Measurements from ENCODE around the gene TMEFF2. TPM values are rescaled to one million over a fixed set of nuclear protein-coding genes. Genes with fewer than 3 reads are reported as not detected.

The TMEFF2 gene
- total RNA-seq, 3 donors from 2014 or later (not counting 1 experiment from before 2014, with no cell fraction given): not detected

DNA sequence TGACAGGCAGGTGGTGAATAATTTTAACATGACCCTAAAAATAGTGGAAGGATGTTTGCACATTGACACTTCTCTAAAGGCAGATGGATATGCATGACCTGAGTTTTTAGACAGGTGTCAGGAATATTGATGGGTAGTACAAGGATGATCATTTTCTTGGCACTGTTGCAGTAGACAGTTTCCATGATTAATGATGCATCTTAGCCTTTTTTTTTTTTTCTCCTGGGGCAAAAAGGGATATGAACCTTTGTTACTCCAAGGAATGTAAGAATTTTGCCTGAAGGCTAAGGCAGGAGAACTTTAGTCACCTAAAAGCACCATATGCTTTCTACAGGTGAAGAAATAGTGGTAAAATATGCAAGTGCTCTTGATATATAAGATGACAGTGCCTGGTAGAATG is 211.5 kb downstream of the TMEFF2 start:
- Mint-ChIP-seq H3K4me3 (no peak overlapping the region), H3K27ac (no peak overlapping the region), H3K27me3 (ENCODE audit: low read depth in 2 of 2) (peaks cover 4 to 6% of the 10 kb centered on the region in 2 donors), H3K9me3 (no peaks in the 10 kb centered on the region), H3K4me1 (no peaks in the 10 kb centered on the region), H3K36me3 (no peaks in the 10 kb centered on the region)
- no peak overlapping the region for H3K27ac ChIP-seq (ENCODE audit: low read length)
- no peaks in the 10 kb centered on the region for H3K36me3 ChIP-seq (ENCODE audit: control insufficient read depth, insufficient read depth, low read length)
- H3K4me1 ChIP-seq (ENCODE audit: control insufficient read depth, insufficient read depth, low read length): no peaks in the 10 kb centered on the region
- no peaks in the 10 kb centered on the region for H3K9me3 ChIP-seq (ENCODE audit: control insufficient read depth, insufficient read depth, low read length)
- no peaks in the 10 kb centered on the region for H3K27me3 ChIP-seq (ENCODE audit: control insufficient read depth, insufficient read depth, low read length)
- ATAC-seq (no peak), DNase-seq (no peak)
- intact Hi-C loops (cut with micrococcal nuclease): no loop called here
- H3K4me3 ChIP-seq (ENCODE audit: low read length): no peak overlapping the region
- no peak for TF ChIP-seq CTCF (IDR thresholded peaks at IDR 0.05)

- DNase-seq: no peak
- no peak for TF ChIP-seq CTCF (IDR thresholded peaks at IDR 0.05)
- Mint-ChIP-seq H3K27me3 (ENCODE audit: low read depth in 2 of 2) (peaks cover 4 to 6% of the 10 kb centered on the region in 2 donors), H3K27ac (no peak overlapping the region), H3K4me3 (no peak overlapping the region), H3K36me3 (no peaks in the 10 kb centered on the region), H3K4me1 (no peaks in the 10 kb centered on the region), H3K9me3 (no peaks in the 10 kb centered on the region)
- H3K9me3 ChIP-seq (ENCODE audit: control insufficient read depth, insufficient read depth, low read length): no peaks in the 10 kb centered on the region
- WGBS (ENCODE audit: insufficient coverage): 83% methylated on average over 5 of the region's 5 CpGs
- no peaks in the 10 kb centered on the region for H3K36me3 ChIP-seq (ENCODE audit: control insufficient read depth, insufficient read depth, low read length)
- H3K4me1 ChIP-seq (ENCODE audit: control insufficient read depth, insufficient read depth, low read length): no peaks in the 10 kb centered on the region
- H3K4me3 ChIP-seq (ENCODE audit: low read length): no peak overlapping the region
- no peak for ATAC-seq
- H3K27me3 ChIP-seq (ENCODE audit: control insufficient read depth, insufficient read depth, low read length): no peaks in the 10 kb centered on the region
- intact Hi-C loops (cut with micrococcal nuclease): no loop called here
- H3K27ac ChIP-seq (ENCODE audit: low read length): no peak overlapping the region
Measured at GRCh38 chr2:191981706-191982105, 213.0 kb downstream of the TMEFF2 start.

GRCh38 chr2:191980483-191980882 is 214.2 kb downstream of the TMEFF2 start:
- Mint-ChIP-seq H3K36me3 (no peaks in the 10 kb centered on the region), H3K27ac (no peak overlapping the region), H3K27me3 (ENCODE audit: low read depth in 2 of 2) (peaks cover 4 to 6% of the 10 kb centered on the region in 2 donors), H3K4me3 (no peak overlapping the region), H3K4me1 (no peaks in the 10 kb centered on the region), H3K9me3 (no peaks in the 10 kb centered on the region)
- no peak for ATAC-seq
- no peaks in the 10 kb centered on the region for H3K36me3 ChIP-seq (ENCODE audit: control insufficient read depth, insufficient read depth, low read length)
- intact Hi-C loops (cut with micrococcal nuclease): no loop called here
- no peaks in the 10 kb centered on the region for H3K4me1 ChIP-seq (ENCODE audit: control insufficient read depth, insufficient read depth, low read length)
- H3K9me3 ChIP-seq (ENCODE audit: control insufficient read depth, insufficient read depth, low read length): no peaks in the 10 kb centered on the region
- H3K27me3 ChIP-seq (ENCODE audit: control insufficient read depth, insufficient read depth, low read length): no peaks in the 10 kb centered on the region
- no peak overlapping the region for H3K27ac ChIP-seq (ENCODE audit: low read length)
- 78% methylated on average over 3 of the region's 3 CpGs for WGBS (ENCODE audit: insufficient coverage)
- no peak for TF ChIP-seq CTCF (IDR thresholded peaks at IDR 0.05)
- no peak overlapping the region for H3K4me3 ChIP-seq (ENCODE audit: low read length)
- DNase-seq: no peak

GRCh38 chr2:191979221-191979730 is 215.5 kb downstream of the TMEFF2 start:
- intact Hi-C loops (cut with micrococcal nuclease): no loop called here
- TF ChIP-seq CTCF (IDR thresholded peaks at IDR 0.05): no peak
- WGBS (ENCODE audit: insufficient coverage): 80% methylated on average over 1 of the region's 2 CpGs

More at GRCh38 chr2:191979221-191979730, 215.5 kb downstream of the TMEFF2 start:
- Histone ChIP-seq H3K9me3 (ENCODE audit: control insufficient read depth, insufficient read depth, low read length) (no peaks in the 10 kb centered on the region), H3K27me3 (ENCODE audit: control insufficient read depth, insufficient read depth, low read length) (no peaks in the 10 kb centered on the region), H3K27ac (ENCODE audit: low read length) (no peak overlapping the region), H3K4me3 (ENCODE audit: low read length) (no peak overlapping the region), H3K4me1 (ENCODE audit: control insufficient read depth, insufficient read depth, low read length) (no peaks in the 10 kb centered on the region), H3K36me3 (ENCODE audit: control insufficient read depth, insufficient read depth, low read length) (no peaks in the 10 kb centered on the region)
- no peak for ATAC-seq
- H3K36me3 Mint-ChIP-seq: no peaks in the 10 kb centered on the region
- no peaks in the 10 kb centered on the region for H3K9me3 Mint-ChIP-seq
- no peak overlapping the region for H3K27ac Mint-ChIP-seq
- no peaks in the 10 kb centered on the region for H3K4me1 Mint-ChIP-seq
- DNase-seq: no peak
- peaks cover 4 to 6% of the 10 kb centered on the region in 2 donors for H3K27me3 Mint-ChIP-seq (ENCODE audit: low read depth in 2 of 2)
- H3K4me3 Mint-ChIP-seq: no peak overlapping the region

Data from natural killer cell (primary cell).